Measurements from ENCODE around the gene IL15RA.

DNA sequence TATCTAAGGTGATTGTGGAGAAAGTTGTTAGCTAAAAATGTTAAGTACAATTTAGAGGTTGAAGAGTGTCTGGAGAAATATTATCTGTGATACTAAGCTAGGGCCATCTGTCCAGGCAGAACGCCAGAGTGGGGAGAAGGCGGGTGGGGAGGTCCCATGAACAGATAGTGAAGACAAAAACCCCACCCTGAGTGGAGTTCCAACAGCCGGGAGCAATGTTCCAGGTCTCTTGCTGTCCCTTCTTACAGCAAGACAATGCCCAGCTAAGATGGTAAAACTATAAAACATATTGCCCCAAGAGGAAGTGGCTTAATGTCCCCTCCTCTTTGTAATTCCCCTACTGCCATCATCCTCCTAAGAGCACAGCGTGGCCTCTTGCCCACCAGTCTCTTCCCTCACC, 10.4 kb upstream of the IL15RA start:
- TF ChIP-seq, protein P1, sequence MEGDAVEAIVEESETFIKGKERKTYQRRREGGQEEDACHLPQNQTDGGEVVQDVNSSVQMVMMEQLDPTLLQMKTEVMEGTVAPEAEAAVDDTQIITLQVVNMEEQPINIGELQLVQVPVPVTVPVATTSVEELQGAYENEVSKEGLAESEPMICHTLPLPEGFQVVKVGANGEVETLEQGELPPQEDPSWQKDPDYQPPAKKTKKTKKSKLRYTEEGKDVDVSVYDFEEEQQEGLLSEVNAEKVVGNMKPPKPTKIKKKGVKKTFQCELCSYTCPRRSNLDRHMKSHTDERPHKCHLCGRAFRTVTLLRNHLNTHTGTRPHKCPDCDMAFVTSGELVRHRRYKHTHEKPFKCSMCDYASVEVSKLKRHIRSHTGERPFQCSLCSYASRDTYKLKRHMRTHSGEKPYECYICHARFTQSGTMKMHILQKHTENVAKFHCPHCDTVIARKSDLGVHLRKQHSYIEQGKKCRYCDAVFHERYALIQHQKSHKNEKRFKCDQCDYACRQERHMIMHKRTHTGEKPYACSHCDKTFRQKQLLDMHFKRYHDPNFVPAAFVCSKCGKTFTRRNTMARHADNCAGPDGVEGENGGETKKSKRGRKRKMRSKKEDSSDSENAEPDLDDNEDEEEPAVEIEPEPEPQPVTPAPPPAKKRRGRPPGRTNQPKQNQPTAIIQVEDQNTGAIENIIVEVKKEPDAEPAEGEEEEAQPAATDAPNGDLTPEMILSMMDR (IDR thresholded peaks at IDR 0.05), result no peak
- TF ChIP-seq POLR2A (IDR thresholded peaks at IDR 0.05), result no peak

Measured in esophagus squamous epithelium (tissue), 4 donors.